ENCODE data around the gene LRRC45.

GRCh38 chr17:81998691-81999438 is 24.2 kb upstream of the LRRC45 start:
- TF ChIP-seq CTCF (IDR thresholded peaks at IDR 0.05) (no peak), EP300 (IDR thresholded peaks at IDR 0.05) (no peak), POLR2A (IDR thresholded peaks at IDR 0.05) (no peak)
